NCI-H1048 (cell line): ENCODE results near the gene NR2C2AP.
"Not testable (repeated sequence)": the region's sequence is repeated elsewhere in the genome, so short reads cannot be mapped to it uniquely, and the experiment has no call there.

Experiments used
- DNase-seq: peaks from one replicate; lab custom pipeline; 2025; lab: John Stamatoyannopoulos, UW

Gene NR2C2AP, protein sequence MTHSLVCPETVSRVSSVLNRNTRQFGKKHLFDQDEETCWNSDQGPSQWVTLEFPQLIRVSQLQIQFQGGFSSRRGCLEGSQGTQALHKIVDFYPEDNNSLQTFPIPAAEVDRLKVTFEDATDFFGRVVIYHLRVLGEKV

GRCh38 chr19:19203012-19203856 lies at the start of gene NR2C2AP:
NR2C2AP (minus strand) TSS chr19:19203414; CDS start chr19:19203060, 354 bp downstream.
- peak; percentile 85 for DNase-seq

DNA sequence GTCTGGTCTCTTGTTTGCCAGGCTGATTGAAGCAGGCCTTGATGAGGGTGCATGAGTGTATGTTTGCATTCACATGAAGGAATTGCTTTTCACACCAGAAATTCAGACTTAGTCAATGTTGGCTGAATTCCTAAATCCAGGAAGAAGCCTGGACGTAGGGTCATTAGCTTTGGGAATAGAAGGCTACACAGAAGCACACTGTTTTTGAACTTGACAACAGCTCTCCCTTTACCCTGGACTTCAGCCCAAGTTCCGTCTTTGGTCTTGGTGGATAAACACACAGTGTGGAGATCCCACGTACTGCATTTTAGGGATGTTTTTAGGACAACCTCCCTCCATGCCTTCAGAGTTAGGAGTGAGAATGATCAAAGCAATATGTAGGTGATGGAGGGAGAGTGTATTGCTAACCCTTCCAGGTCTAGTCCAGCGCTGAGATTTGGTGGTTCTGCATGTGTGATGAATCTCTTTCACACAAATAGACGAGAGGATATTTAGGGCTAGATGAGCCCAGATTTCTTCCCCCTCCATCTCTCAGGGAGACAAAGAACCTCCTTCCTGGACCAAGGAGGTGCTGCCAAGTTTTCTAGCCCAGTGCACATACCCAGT lies 47.1 kb upstream of the NR2C2AP start:
- DNase-seq, result no peak

- DNase-seq, result no peak
Observed at GRCh38 chr19:19240476-19240875, 37.3 kb upstream of the NR2C2AP start.

GRCh38 chr19:19239675-19240074 lies 36.5 kb upstream of the NR2C2AP start:
- DNase-seq, result no peak

DNA sequence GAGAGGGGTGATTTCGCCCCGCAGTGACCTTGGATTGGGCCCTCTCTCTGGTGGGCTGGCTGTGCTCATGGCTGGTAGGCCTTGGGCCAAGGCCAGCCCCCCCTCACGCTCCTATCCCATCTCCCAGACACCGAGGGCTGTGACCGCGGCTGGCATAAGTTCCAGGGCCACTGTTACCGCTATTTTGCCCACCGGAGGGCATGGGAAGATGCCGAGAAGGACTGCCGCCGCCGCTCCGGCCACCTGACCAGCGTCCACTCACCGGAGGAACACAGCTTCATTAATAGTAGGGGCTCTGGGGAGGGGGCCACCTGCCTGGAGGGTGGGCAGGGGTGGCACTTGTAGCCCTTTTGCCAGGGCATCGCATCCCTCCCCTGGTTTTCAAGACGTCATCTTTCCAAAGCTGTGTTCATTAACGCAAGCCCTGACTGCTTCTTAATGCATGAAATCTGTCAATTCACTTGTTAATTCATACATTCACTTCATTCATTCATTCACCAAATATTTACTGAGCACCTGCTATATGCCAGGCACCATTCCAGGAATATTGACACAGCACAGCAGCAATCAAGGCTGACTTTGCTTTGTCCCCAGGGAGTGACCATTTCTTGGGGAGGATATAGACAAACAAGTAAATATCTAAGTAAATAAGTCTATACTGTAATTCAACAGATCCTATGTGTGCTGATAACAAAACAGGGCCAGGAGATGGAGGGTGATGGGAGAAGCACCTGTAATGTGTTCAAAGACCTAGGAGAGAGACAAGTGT lies 35.1 kb upstream of the NR2C2AP start:
- no peak for DNase-seq

- DNase-seq, result no peak
Observed at GRCh38 chr19:19236173-19236572, 33.0 kb upstream of the NR2C2AP start.

GRCh38 chr19:19234220-19234816 lies 31.1 kb upstream of the NR2C2AP start:
- no peak for DNase-seq

- no peak for DNase-seq
Observed at GRCh38 chr19:19232261-19232721, 29.1 kb upstream of the NR2C2AP start.

- DNase-seq, result no peak
Observed at GRCh38 chr19:19230999-19231398, 27.8 kb upstream of the NR2C2AP start.

- DNase-seq, result no peak
Observed at GRCh38 chr19:19229701-19230100, 26.5 kb upstream of the NR2C2AP start.

GRCh38 chr19:19227217-19227616 lies 24.0 kb upstream of the NR2C2AP start:
- no peak for DNase-seq

- no peak for DNase-seq
Observed at GRCh38 chr19:19226663-19227062, 23.4 kb upstream of the NR2C2AP start.

GRCh38 chr19:19226204-19226603 lies 23.0 kb upstream of the NR2C2AP start:
- DNase-seq, result no peak

- DNase-seq, result peak; percentile 31
Observed at GRCh38 chr19:19224852-19225494, 21.8 kb upstream of the NR2C2AP start.

DNA sequence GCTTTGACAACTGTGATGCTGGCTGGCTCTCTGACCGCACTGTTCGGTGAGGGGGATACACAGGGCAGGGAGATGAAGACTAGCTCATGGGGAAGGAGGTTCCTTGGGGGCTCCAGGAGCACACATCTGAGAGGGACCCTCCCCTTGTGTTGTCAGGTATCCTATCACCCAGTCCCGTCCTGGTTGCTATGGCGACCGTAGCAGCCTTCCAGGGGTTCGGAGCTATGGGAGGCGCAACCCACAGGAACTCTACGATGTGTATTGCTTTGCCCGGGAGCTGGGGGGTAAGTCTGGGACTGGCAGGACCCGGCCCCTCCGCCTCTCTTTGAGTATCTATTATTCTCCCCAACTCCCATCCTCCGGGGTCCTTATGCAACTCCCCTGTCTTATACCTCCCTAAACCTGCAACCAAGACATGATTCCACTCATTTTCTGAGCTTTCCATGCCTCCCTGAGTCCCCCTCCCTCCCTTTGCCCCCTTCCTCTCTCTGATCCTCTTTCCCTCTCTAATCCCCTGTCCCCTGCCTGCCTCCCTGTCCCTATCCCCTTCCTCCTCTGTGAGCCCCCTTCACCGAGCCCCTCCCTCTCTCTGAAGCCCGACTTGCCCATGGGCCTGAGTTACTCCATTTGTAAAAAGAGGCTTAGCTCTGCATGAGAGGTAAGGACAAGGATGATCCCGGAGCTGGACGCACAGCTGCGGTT lies 21.1 kb upstream of the NR2C2AP start:
- no peak for DNase-seq

- no peak for DNase-seq
Observed at GRCh38 chr19:19223636-19224035, 20.4 kb upstream of the NR2C2AP start.

GRCh38 chr19:19223060-19223459 lies 19.8 kb upstream of the NR2C2AP start:
- DNase-seq, result no peak

GRCh38 chr19:19221000-19221399 lies 17.8 kb upstream of the NR2C2AP start:
- DNase-seq, result not testable (repeated sequence)

GRCh38 chr19:19218911-19219310 lies 15.7 kb upstream of the NR2C2AP start:
- no peak for DNase-seq

DNA sequence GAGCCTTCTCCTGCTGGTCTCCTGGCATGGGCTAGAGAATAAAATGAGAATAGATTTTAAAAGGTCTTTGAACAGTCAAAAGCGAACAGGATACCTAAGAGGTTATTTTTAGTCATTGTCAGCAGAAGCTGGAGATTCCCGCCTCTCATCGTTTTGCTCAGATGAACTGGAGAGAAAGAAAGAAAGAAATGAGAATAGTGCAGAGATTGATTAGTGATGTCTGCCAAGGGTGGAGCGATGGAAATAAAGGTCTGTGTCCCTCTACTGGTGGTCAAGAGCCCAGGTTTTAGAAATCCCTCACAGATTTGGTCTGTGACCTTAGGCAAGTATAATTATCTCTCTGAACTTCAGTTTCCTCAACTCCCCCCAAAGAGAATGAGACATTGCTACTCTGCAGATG lies 13.9 kb upstream of the NR2C2AP start:
- no peak for DNase-seq

- no peak for DNase-seq
Observed at GRCh38 chr19:19215792-19216191, 12.6 kb upstream of the NR2C2AP start.
